HG02852 (cell line): ENCODE data around the gene SEMA4C.
A peak's percentile ranks its signal among the peaks of the same experiment; 100 is the strongest.

Experiments used
- ATAC-seq: cut with Tn5 transposase; IDR thresholded peaks from one replicate; pipeline ENCODE4 v1.9.1; 2021; ENCODE audit warnings: mild to moderate bottlenecking, moderate library complexity; ENCODE audit not compliant: unreplicated experiment

Gene SEMA4C

GRCh38 chr2:96882906-96883305, 13.0 kb upstream of the SEMA4C start:
- ATAC-seq: no peak

GRCh38 chr2:96882230-96882629, 12.3 kb upstream of the SEMA4C start:
- no peak for ATAC-seq

GRCh38 chr2:96881349-96882195, 11.7 kb upstream of the SEMA4C start:
- ATAC-seq: no peak

GRCh38 chr2:96880891-96881273, 11.0 kb upstream of the SEMA4C start:
- no peak for ATAC-seq

GRCh38 chr2:96879545-96880040, 9.7 kb upstream of the SEMA4C start:
- ATAC-seq: no peak

GRCh38 chr2:96878796-96879544, 9.1 kb upstream of the SEMA4C start:
- no peak for ATAC-seq

GRCh38 chr2:96878171-96878570, 8.3 kb upstream of the SEMA4C start:
- no peak for ATAC-seq

- no peak for ATAC-seq
Measured at GRCh38 chr2:96877631-96878092, 7.8 kb upstream of the SEMA4C start.

GRCh38 chr2:96877042-96877451, 7.2 kb upstream of the SEMA4C start:
- no peak for ATAC-seq

- no peak for ATAC-seq
Measured at GRCh38 chr2:96876269-96877041, 6.6 kb upstream of the SEMA4C start.

GRCh38 chr2:96875498-96876268, 5.8 kb upstream of the SEMA4C start:
- ATAC-seq: no peak

GRCh38 chr2:96874198-96874831, 4.4 kb upstream of the SEMA4C start:
- ATAC-seq: peak; percentile 48

GRCh38 chr2:96873651-96874096, 3.8 kb upstream of the SEMA4C start:
- no peak for ATAC-seq

- ATAC-seq: no peak
Measured at GRCh38 chr2:96872591-96873349, 2.9 kb upstream of the SEMA4C start.

- ATAC-seq: no peak
Measured at GRCh38 chr2:96870626-96871255, 861 bp upstream of the SEMA4C start.

GRCh38 chr2:96869281-96869821, 529 bp downstream of the SEMA4C start:
- peak; percentile 5 for ATAC-seq

GRCh38 chr2:96868555-96869280, 1.2 kb downstream of the SEMA4C start:
- ATAC-seq: peak; percentile 54
